H1 (cell line): ENCODE data around the gene FBLN5.

ENCODE experiments used
- CTCF ChIP-seq, 3 experiments: IDR thresholded peaks; 1 replicate in 2 of 3; 2 replicates in 1 of 3; pipeline versions ENCODE4 v1.5.1 to v1.6.1; 2011; ENCODE audit warnings: low read length in 3 of 3, mild to moderate bottlenecking in 3 of 3, inconsistent platforms in 2 of 3, low read depth in 1 of 3, moderate library complexity in 1 of 3; ENCODE audit not compliant: insufficient read depth in 1 of 3; ENCODE audit errors: control extremely low read depth in 1 of 3
- EZH2 ChIP-seq: fragments of 200-600 bp; sonication (generic); IDR thresholded peaks from 2 replicates; pipeline ENCODE4 v1.7.1; 2012; ENCODE audit warnings: low read depth, mild to moderate bottlenecking, moderate library complexity, low read length, inconsistent platforms; ENCODE audit not compliant: severe bottlenecking
- MAX ChIP-seq: IDR thresholded peaks from 2 replicates; pipeline ENCODE4 v1.6.1; 2012; ENCODE audit warnings: inconsistent platforms
- POLR2A ChIP-seq, 2 experiments: IDR thresholded peaks; 1 replicate in 1 of 2; 2 replicates in 1 of 2; pipeline ENCODE4 v1.6.1; 2011; ENCODE audit warnings: low read depth in 2 of 2, low read length in 2 of 2, mild to moderate bottlenecking in 2 of 2; ENCODE audit errors: control extremely low read depth in 1 of 2
- SIRT6 ChIP-seq: IDR thresholded peaks from one replicate; pipeline ENCODE4 v1.7.1; 2012; ENCODE audit warnings: low read length, inconsistent platforms

GRCh38 chr14:91873471-91874415 lies 73.8 kb downstream of the FBLN5 start:
- TF ChIP-seq EZH2: no peak
- TF ChIP-seq CTCF (IDR thresholded peaks at IDR 0.05; ENCODE audit: control extremely low read depth in 1 of 3, insufficient read depth in 1 of 3, low read depth in 1 of 3, low read length in 3 of 3): no peak
- no peak for TF ChIP-seq POLR2A (IDR thresholded peaks at IDR 0.05; ENCODE audit: control extremely low read depth in 1 of 2, low read depth in 2 of 2, low read length in 2 of 2)
- no peak for TF ChIP-seq SIRT6
- TF ChIP-seq MAX: no peak
